Measurements from ENCODE around the gene CNTN4. TPM values are rescaled to one million over a fixed set of nuclear protein-coding genes. Genes with fewer than 3 reads are reported as not detected.

The CNTN4 gene
- total RNA-seq, 1 experiment from 2014 or later = not detected

DNA sequence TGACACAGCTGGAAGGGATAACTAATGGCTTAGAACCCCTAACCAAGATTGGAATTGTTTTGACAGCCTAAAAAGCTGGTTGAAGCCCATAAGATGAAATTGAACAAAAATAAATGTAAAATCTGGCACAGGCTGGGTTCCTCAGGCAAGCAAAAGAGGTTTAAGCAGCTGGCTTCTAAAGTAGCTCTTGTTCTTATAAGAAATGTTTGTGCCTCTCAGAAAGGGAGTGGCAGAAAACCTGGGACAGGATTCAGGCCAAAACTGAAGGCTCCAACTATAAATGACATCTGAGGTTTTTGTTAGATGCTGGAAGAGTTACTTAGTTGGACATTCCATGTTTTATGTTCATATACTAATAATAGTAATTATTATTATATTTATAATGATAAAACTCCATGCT, 378.3 kb downstream of the CNTN4 start:
- DNase-seq (ENCODE audit: low spot score) (no peak), ATAC-seq (no peak)
- POLR2A ChIA-PET = no interaction called here
- no peak overlapping the region for H3K27ac Mint-ChIP-seq
- peaks cover 12% of the 10 kb centered on the region for H3K27me3 Mint-ChIP-seq (ENCODE audit: low read depth)
- CTCF ChIA-PET = no interaction called here
- peaks cover 90% of the 10 kb centered on the region for H3K9me3 Mint-ChIP-seq
- H3K4me3 Mint-ChIP-seq = no peak overlapping the region
- TF ChIP-seq TEAD1 (CRISPR knock-in tag; IDR thresholded peaks at IDR 0.05) (no peak), NFATC4 (CRISPR knock-in tag; IDR thresholded peaks at IDR 0.05) (no peak), ZNF317 (CRISPR knock-in tag; IDR thresholded peaks at IDR 0.05; ENCODE audit: borderline replicate concordance, low read depth) (no peak), GRHL2 (CRISPR knock-in tag; IDR thresholded peaks at IDR 0.05; ENCODE audit: insufficient replicate concordance, severe bottlenecking) (no peak), E2F1 (CRISPR knock-in tag; IDR thresholded peaks at IDR 0.05) (no peak)
- peaks cover 69% of the 10 kb centered on the region for H3K36me3 Mint-ChIP-seq
- no peaks in the 10 kb centered on the region for H3K4me1 Mint-ChIP-seq

DNA sequence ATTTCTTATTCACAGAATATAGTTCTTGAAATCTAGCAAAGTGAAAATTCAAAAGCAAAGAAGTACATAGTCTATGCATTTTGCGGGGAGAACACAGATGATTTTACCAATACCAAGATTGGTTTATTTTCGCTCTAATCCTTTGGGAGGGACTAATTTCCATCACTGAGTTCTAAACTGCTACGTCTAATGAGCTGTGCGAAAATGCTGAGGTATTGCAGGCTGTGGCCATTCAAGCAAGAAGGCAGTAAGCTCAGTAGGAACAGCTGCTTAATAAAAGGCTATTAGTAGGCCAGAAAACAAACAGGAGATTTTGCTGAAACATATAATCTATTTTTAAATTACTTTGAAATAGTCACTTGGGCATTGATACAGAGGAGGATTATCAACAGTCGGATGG, 379.0 kb downstream of the CNTN4 start:
- peaks cover 87% of the 10 kb centered on the region for H3K9me3 Mint-ChIP-seq
- DNase-seq (ENCODE audit: low spot score) = no peak
- ATAC-seq = no peak
- H3K4me3 Mint-ChIP-seq = no peak overlapping the region
- peaks cover 65% of the 10 kb centered on the region for H3K36me3 Mint-ChIP-seq
- no peaks in the 10 kb centered on the region for H3K4me1 Mint-ChIP-seq
- H3K27ac Mint-ChIP-seq = no peak overlapping the region
- CTCF ChIA-PET = no interaction called here
- POLR2A ChIA-PET = no interaction called here
- TF ChIP-seq ZBTB21 (CRISPR knock-in tag; IDR thresholded peaks at IDR 0.05; ENCODE audit: borderline replicate concordance) = no peak
- TF ChIP-seq ATF6 (CRISPR knock-in tag; IDR thresholded peaks at IDR 0.05) = no peak
- no peak for TF ChIP-seq FOXP1 (CRISPR knock-in tag; IDR thresholded peaks at IDR 0.05; ENCODE audit: borderline replicate concordance)
- TF ChIP-seq MXD4 (CRISPR knock-in tag; IDR thresholded peaks at IDR 0.05; ENCODE audit: borderline replicate concordance) = no peak
- no peak for TF ChIP-seq USF2 (CRISPR knock-in tag; IDR thresholded peaks at IDR 0.05)
- TF ChIP-seq FOXK1 (CRISPR knock-in tag; IDR thresholded peaks at IDR 0.05) = no peak
- no peak for TF ChIP-seq TP53 (CRISPR knock-in tag; IDR thresholded peaks at IDR 0.05)
- TF ChIP-seq ZNF512 (CRISPR knock-in tag; IDR thresholded peaks at IDR 0.05; ENCODE audit: borderline replicate concordance) = no peak
- TF ChIP-seq ZNF121 (CRISPR knock-in tag; IDR thresholded peaks at IDR 0.05) = no peak
- H3K27me3 Mint-ChIP-seq (ENCODE audit: low read depth) = peaks cover 7% of the 10 kb centered on the region

GRCh38 chr3:2484162-2485026, 385.7 kb downstream of the CNTN4 start:
- ChIA-PET CTCF (no interaction called here), POLR2A (no interaction called here)
- Mint-ChIP-seq H3K27ac (no peak overlapping the region), H3K36me3 (peaks cover 67% of the 10 kb centered on the region), H3K27me3 (ENCODE audit: low read depth) (peaks cover 3% of the 10 kb centered on the region; the same call in 1 of the 2 replicates), H3K9me3 (peaks cover 73% of the 10 kb centered on the region), H3K4me3 (no peak overlapping the region), H3K4me1 (no peaks in the 10 kb centered on the region)
- ATAC-seq (no peak), DNase-seq (ENCODE audit: low spot score) (no peak)
- TF ChIP-seq GTF2I (CRISPR knock-in tag; conservative IDR thresholded peaks at IDR 0.05) = no peak
- no peak for TF ChIP-seq FOXP4 (CRISPR knock-in tag; IDR thresholded peaks at IDR 0.05)
- TF ChIP-seq GABPB1 (CRISPR knock-in tag; IDR thresholded peaks at IDR 0.05) = no peak
- TF ChIP-seq, protein P1, sequence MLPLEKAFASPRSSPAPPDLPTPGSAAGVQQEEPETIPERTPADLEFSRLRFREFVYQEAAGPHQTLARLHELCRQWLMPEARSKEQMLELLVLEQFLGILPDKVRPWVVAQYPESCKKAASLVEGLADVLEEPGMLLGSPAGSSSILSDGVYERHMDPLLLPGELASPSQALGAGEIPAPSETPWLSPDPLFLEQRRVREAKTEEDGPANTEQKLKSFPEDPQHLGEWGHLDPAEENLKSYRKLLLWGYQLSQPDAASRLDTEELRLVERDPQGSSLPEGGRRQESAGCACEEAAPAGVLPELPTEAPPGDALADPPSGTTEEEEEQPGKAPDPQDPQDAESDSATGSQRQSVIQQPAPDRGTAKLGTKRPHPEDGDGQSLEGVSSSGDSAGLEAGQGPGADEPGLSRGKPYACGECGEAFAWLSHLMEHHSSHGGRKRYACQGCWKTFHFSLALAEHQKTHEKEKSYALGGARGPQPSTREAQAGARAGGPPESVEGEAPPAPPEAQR (CRISPR knock-in tag; IDR thresholded peaks at IDR 0.05) = no peak
- no peak for TF ChIP-seq E2F1 (CRISPR knock-in tag; IDR thresholded peaks at IDR 0.05)
- no peak for TF ChIP-seq ETV6 (CRISPR knock-in tag; IDR thresholded peaks at IDR 0.05)
- no peak for TF ChIP-seq TCF7 (CRISPR knock-in tag; IDR thresholded peaks at IDR 0.05; ENCODE audit: low read depth)
- no peak for TF ChIP-seq ZNF232 (CRISPR knock-in tag; IDR thresholded peaks at IDR 0.05)
